Measurements from ENCODE around the gene SLK. TPM values are rescaled to one million over a fixed set of nuclear protein-coding genes. Genes with fewer than 3 reads are reported as not detected.

Gene SLK
- total RNA-seq, 1 experiment from 2014 or later: 25.6 TPM

GRCh38 chr10:103932271-103932670 is 34.7 kb upstream of the SLK start:
- no peak overlapping the region for H3K4me3 Mint-ChIP-seq (ENCODE audit: low read depth, unreplicated experiment)

GRCh38 chr10:103932971-103933370 is 34.0 kb upstream of the SLK start:
- Mint-ChIP-seq H3K27ac (ENCODE audit: unreplicated experiment) (no peak overlapping the region), H3K27me3 (ENCODE audit: unreplicated experiment) (no peaks in the 10 kb centered on the region)
- CTCF ChIA-PET: no interaction called here

More at GRCh38 chr10:103932271-103932670, 34.7 kb upstream of the SLK start:
- H3K36me3 Mint-ChIP-seq (ENCODE audit: insufficient read depth, unreplicated experiment): no peaks in the 10 kb centered on the region
- no peaks in the 10 kb centered on the region for H3K9me3 Mint-ChIP-seq (ENCODE audit: low read depth, unreplicated experiment)
- CTCF ChIA-PET: no interaction called here
- DNase-seq: no peak
- no peak for TF ChIP-seq CTCF (IDR thresholded peaks at IDR 0.05; ENCODE audit: unreplicated experiment)
- no peaks in the 10 kb centered on the region for H3K4me1 Mint-ChIP-seq (ENCODE audit: low read depth, unreplicated experiment)
- no TSS peak for BruUV-seq (replicated peaks)
- H3K27me3 Mint-ChIP-seq (ENCODE audit: unreplicated experiment): no peaks in the 10 kb centered on the region
- H3K27ac Mint-ChIP-seq (ENCODE audit: unreplicated experiment): no peak overlapping the region
- intact Hi-C loops (cut with micrococcal nuclease; ENCODE audit: unreplicated experiment): no loop called here

GRCh38 chr10:103933557-103934121 is 33.3 kb upstream of the SLK start:
- no peak for DNase-seq
- Mint-ChIP-seq H3K27ac (ENCODE audit: unreplicated experiment) (no peak overlapping the region), H3K4me3 (ENCODE audit: low read depth, unreplicated experiment) (no peak overlapping the region), H3K36me3 (ENCODE audit: insufficient read depth, unreplicated experiment) (no peaks in the 10 kb centered on the region), H3K9me3 (ENCODE audit: low read depth, unreplicated experiment) (no peaks in the 10 kb centered on the region), H3K4me1 (ENCODE audit: low read depth, unreplicated experiment) (no peaks in the 10 kb centered on the region), H3K27me3 (ENCODE audit: unreplicated experiment) (no peaks in the 10 kb centered on the region)
- CTCF ChIA-PET: no interaction called here
- intact Hi-C loops (cut with micrococcal nuclease; ENCODE audit: unreplicated experiment): no loop called here
- no peak for TF ChIP-seq CTCF (IDR thresholded peaks at IDR 0.05; ENCODE audit: unreplicated experiment)
- BruUV-seq (replicated peaks): no TSS peak

More at GRCh38 chr10:103932971-103933370, 34.0 kb upstream of the SLK start:
- Mint-ChIP-seq H3K36me3 (ENCODE audit: insufficient read depth, unreplicated experiment) (no peaks in the 10 kb centered on the region), H3K9me3 (ENCODE audit: low read depth, unreplicated experiment) (no peaks in the 10 kb centered on the region), H3K4me1 (ENCODE audit: low read depth, unreplicated experiment) (no peaks in the 10 kb centered on the region), H3K4me3 (ENCODE audit: low read depth, unreplicated experiment) (no peak overlapping the region)
- TF ChIP-seq CTCF (IDR thresholded peaks at IDR 0.05; ENCODE audit: unreplicated experiment): no peak
- intact Hi-C loops (cut with micrococcal nuclease; ENCODE audit: unreplicated experiment): no loop called here
- no TSS peak for BruUV-seq (replicated peaks)
- DNase-seq: no peak

GRCh38 chr10:103934308-103934707 is 32.6 kb upstream of the SLK start:
- H3K36me3 Mint-ChIP-seq (ENCODE audit: insufficient read depth, unreplicated experiment): no peaks in the 10 kb centered on the region
- BruUV-seq (replicated peaks): no TSS peak
- no peak for TF ChIP-seq CTCF (IDR thresholded peaks at IDR 0.05; ENCODE audit: unreplicated experiment)
- no peaks in the 10 kb centered on the region for H3K27me3 Mint-ChIP-seq (ENCODE audit: unreplicated experiment)
- no peaks in the 10 kb centered on the region for H3K4me1 Mint-ChIP-seq (ENCODE audit: low read depth, unreplicated experiment)
- intact Hi-C loops (cut with micrococcal nuclease; ENCODE audit: unreplicated experiment): no loop called here
- DNase-seq: no peak
- H3K9me3 Mint-ChIP-seq (ENCODE audit: low read depth, unreplicated experiment): no peaks in the 10 kb centered on the region
- no peak overlapping the region for H3K27ac Mint-ChIP-seq (ENCODE audit: unreplicated experiment)
- CTCF ChIA-PET: no interaction called here
- H3K4me3 Mint-ChIP-seq (ENCODE audit: low read depth, unreplicated experiment): no peak overlapping the region
